CD8-positive, alpha-beta memory T cell (primary cell): ENCODE results near the gene CARD11. TPM values are rescaled to one million over a fixed set of nuclear protein-coding genes. Genes with fewer than 3 reads are reported as not detected.

Source experiments
- CTCF ChIA-PET: fragments of 350-600 bp; sonication (Branson Sonifier 250); formaldehyde crosslinking; loops from one replicate; lab custom pipeline; 2021; ENCODE audit warnings: antibody characterized with exemption; lab: Charles Lee
- POLR2A ChIA-PET: fragments of 350-600 bp; sonication (Branson Sonifier 250); formaldehyde crosslinking; loops from one replicate; lab custom pipeline; 2021; ENCODE audit warnings: antibody characterized with exemption; lab: Charles Lee
- DNase-seq, 5 donors: peaks; one replicate each; pipeline versions ENCODE4 v3.0.0 to v3.0.0-alpha.2; 2020 to 2022; ENCODE audit warnings: mixed read lengths in 1 of 5
- H3K27ac ChIP-seq: one replicate; pipeline ENCODE4 v1.7.0; 2013; ENCODE audit warnings: low read depth, mild to moderate bottlenecking, low read length, moderate library complexity
- H3K27me3 ChIP-seq: 2 replicates; pipeline ENCODE4 v1.7.0; 2013; ENCODE audit warnings: low read length, mild to moderate bottlenecking; ENCODE audit not compliant: insufficient read depth, poor library complexity, severe bottlenecking
- H3K36me3 ChIP-seq: 2 replicates; pipeline ENCODE4 v1.7.0; 2013; ENCODE audit warnings: mild to moderate bottlenecking, low read length, moderate library complexity; ENCODE audit not compliant: insufficient read depth
- H3K4me1 ChIP-seq: 2 replicates; pipeline ENCODE4 v1.7.0; 2013; ENCODE audit warnings: mild to moderate bottlenecking, low read length, moderate library complexity; ENCODE audit not compliant: insufficient read depth
- H3K4me3 ChIP-seq: 2 replicates; pipeline ENCODE4 v1.7.0; 2013; ENCODE audit warnings: mild to moderate bottlenecking, low read length
- H3K9me3 ChIP-seq: 2 replicates; pipeline ENCODE4 v1.7.0; 2013; ENCODE audit warnings: mild to moderate bottlenecking, low read length
- H3K27ac Mint-ChIP-seq, 8 donors: one replicate each; pipeline ENCODE4 v1.8.0; 2020 to 2021; ENCODE audit warnings: mixed read lengths in 8 of 8, mild to moderate bottlenecking in 6 of 8, inconsistent platforms in 3 of 8, moderate library complexity in 3 of 8
- H3K27me3 Mint-ChIP-seq, 2 donors: one replicate each; pipeline ENCODE4 v1.8.0; 2020 to 2021; ENCODE audit warnings: mixed read lengths in 2 of 2, mild to moderate bottlenecking in 1 of 2, moderate library complexity in 1 of 2
- H3K36me3 Mint-ChIP-seq, 3 donors: one replicate each; pipeline ENCODE4 v1.8.0; 2020 to 2021; ENCODE audit warnings: mixed read lengths in 3 of 3, inconsistent platforms in 1 of 3, mild to moderate bottlenecking in 1 of 3
- H3K4me1 Mint-ChIP-seq, 3 donors: one replicate each; pipeline ENCODE4 v1.8.0; 2020 to 2021; ENCODE audit warnings: mixed read lengths in 3 of 3, inconsistent platforms in 1 of 3, mild to moderate bottlenecking in 1 of 3
- H3K4me3 Mint-ChIP-seq, 7 donors: one replicate each; pipeline ENCODE4 v1.8.0; 2020 to 2021; ENCODE audit warnings: mixed read lengths in 7 of 7, mild to moderate bottlenecking in 6 of 7, moderate library complexity in 4 of 7, inconsistent platforms in 2 of 7
- H3K9me3 Mint-ChIP-seq, 5 donors: one replicate each; pipeline ENCODE4 v1.8.0; 2020 to 2022; ENCODE audit warnings: mixed read lengths in 5 of 5, mild to moderate bottlenecking in 3 of 5, moderate library complexity in 2 of 5, inconsistent platforms in 1 of 5
- polyA plus RNA-seq: library from polyadenylated mRNA; unstranded; fragments of 300-500 nt; fragmentation: Illumina TruSeq; gene quantifications from one replicate; pipeline ENCODE4 v1.2.3, GENCODE V29; 2021
- total RNA-seq, 2 experiments: library from RNA; stranded (reverse); gene quantifications; one replicate each; pipeline ENCODE4 v1.2.3, GENCODE V29; 2021

CARD11 gene
- total and polyA plus RNA-seq, 3 experiments from 2014 or later = 40.9 to 72.1 (median 68.4) TPM

- Mint-ChIP-seq H3K4me1 (peaks cover 34 to 41% (median 39%) of the 10 kb centered on the region in 3 donors), H3K4me3 (no peak overlapping the region), H3K27me3 (peaks cover 0 to 2% of the 10 kb centered on the region in 2 donors), H3K9me3 (no peaks in the 10 kb centered on the region), H3K27ac (no peak overlapping the region), H3K36me3 (no peaks in the 10 kb centered on the region)
- ChIA-PET POLR2A (no interaction called here), CTCF (interaction anchor here (1.4 to 2.6 kb wide), 3 partner anchors 157 to 1026 kb away, joined by 3 to 17 read pairs (median 7); no protein-coding TSS in a partner anchor)
- Histone ChIP-seq H3K27ac (no peak overlapping the region), H3K27me3 (no peaks in the 10 kb centered on the region), H3K36me3 (no peaks in the 10 kb centered on the region), H3K9me3 (no peaks in the 10 kb centered on the region), H3K4me3 (no peak overlapping the region), H3K4me1 (peaks cover 41% of the 10 kb centered on the region)
- DNase-seq = no peak
Observed at GRCh38 chr7:2866601-2867000, 177.1 kb downstream of the CARD11 start.

GRCh38 chr7:2864999-2865670 lies 178.5 kb downstream of the CARD11 start:
- peak; percentile 61 to 80 (median 67) for DNase-seq
- H3K27ac ChIP-seq = no peak overlapping the region
- peak overlapping the region in 7 of 8 donors; percentile 31 to 94 (median 76) for H3K27ac Mint-ChIP-seq
- no peaks in the 10 kb centered on the region for H3K27me3 ChIP-seq
- POLR2A ChIA-PET = no interaction called here
- H3K9me3 Mint-ChIP-seq = no peaks in the 10 kb centered on the region
- no peaks in the 10 kb centered on the region for H3K36me3 Mint-ChIP-seq
- H3K4me3 Mint-ChIP-seq = peak overlapping the region; percentile 3 to 82 (median 60)
- no peak overlapping the region for H3K4me3 ChIP-seq
- peaks cover 27% of the 10 kb centered on the region for H3K4me1 ChIP-seq
- H3K27me3 Mint-ChIP-seq = peaks cover 0 to 2% of the 10 kb centered on the region in 2 donors
- CTCF ChIA-PET = interaction anchor here (0.8 to 2.9 kb wide), 33 partner anchors 9 to 1034 kb away, joined by 3 to 20 read pairs (median 4); no protein-coding TSS in a partner anchor
- peaks cover 26 to 33% (median 32%) of the 10 kb centered on the region in 3 donors for H3K4me1 Mint-ChIP-seq
- H3K9me3 ChIP-seq = no peaks in the 10 kb centered on the region
- H3K36me3 ChIP-seq = no peaks in the 10 kb centered on the region

- ChIA-PET POLR2A (interaction anchor here (1.1 kb wide), 1 partner anchor 12 kb away, joined by 3 read pairs; no protein-coding TSS in a partner anchor), CTCF (interaction anchor here (0.6 to 2.9 kb wide), 27 partner anchors 11 to 1034 kb away, joined by 3 to 20 read pairs (median 5); no protein-coding TSS in a partner anchor)
- H3K4me3 ChIP-seq = peak overlapping the region; percentile 32
- no peaks in the 10 kb centered on the region for H3K27me3 ChIP-seq
- no peaks in the 10 kb centered on the region for H3K36me3 ChIP-seq
- Mint-ChIP-seq H3K27me3 (peaks cover 0 to 2% of the 10 kb centered on the region in 2 donors), H3K4me1 (peaks cover 26 to 32% (median 31%) of the 10 kb centered on the region in 3 donors), H3K4me3 (peak overlapping the region in 6 of 7 donors; percentile 47 to 89 (median 71)), H3K27ac (peak overlapping the region; percentile 64 to 97 (median 90)), H3K36me3 (no peaks in the 10 kb centered on the region), H3K9me3 (no peaks in the 10 kb centered on the region)
- peak in 1 of 5 donors; percentile 10 for DNase-seq
- H3K27ac ChIP-seq = no peak overlapping the region
- H3K4me1 ChIP-seq = peaks cover 23% of the 10 kb centered on the region
- H3K9me3 ChIP-seq = no peaks in the 10 kb centered on the region
Observed at GRCh38 chr7:2864204-2864985, 179.3 kb downstream of the CARD11 start.

DNA sequence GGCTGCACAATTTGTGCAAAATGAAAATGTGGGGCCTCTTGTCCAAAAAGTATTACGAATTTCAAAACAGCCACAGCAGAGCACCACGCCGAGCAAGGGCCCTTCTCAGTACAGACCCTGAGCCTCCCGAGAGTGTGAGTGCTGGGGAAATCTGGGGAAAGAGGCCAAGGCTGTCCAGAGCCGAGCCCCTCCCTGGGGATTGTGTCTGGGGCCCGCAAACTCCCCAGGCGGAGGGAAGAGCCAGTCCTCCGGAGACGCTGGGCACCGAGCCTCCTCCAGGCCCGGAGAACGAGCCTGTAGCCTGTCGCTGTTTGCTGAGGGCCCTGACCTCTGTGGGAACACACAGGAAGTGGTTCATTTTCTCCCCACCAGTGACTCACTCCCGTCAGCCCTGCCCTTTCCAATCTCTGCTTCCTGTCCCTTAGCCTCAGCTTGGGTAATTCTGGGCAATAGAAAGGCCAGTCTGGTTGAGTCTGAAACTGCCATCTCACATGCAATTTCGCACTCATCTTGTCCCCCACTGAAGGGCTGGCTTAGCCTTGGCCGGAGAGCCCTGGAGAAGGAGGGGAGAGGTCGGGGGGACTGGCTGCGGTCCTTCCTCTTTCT lies 180.1 kb downstream of the CARD11 start:
- Histone ChIP-seq H3K27me3 (no peaks in the 10 kb centered on the region), H3K9me3 (no peaks in the 10 kb centered on the region), H3K4me1 (peaks cover 23% of the 10 kb centered on the region), H3K36me3 (no peaks in the 10 kb centered on the region), H3K27ac (peak overlapping the region; percentile 43), H3K4me3 (peak overlapping the region; percentile 32)
- Mint-ChIP-seq H3K27ac (peak overlapping the region; percentile 59 to 97 (median 89)), H3K4me1 (peaks cover 26 to 28% (median 27%) of the 10 kb centered on the region in 3 donors), H3K27me3 (peaks cover 0 to 2% of the 10 kb centered on the region in 2 donors), H3K9me3 (no peaks in the 10 kb centered on the region), H3K4me3 (peak overlapping the region; percentile 37 to 89 (median 67)), H3K36me3 (no peaks in the 10 kb centered on the region)
- ChIA-PET CTCF (interaction anchor here (0.6 to 2.9 kb wide), 8 partner anchors 10 to 809 kb away, joined by 3 to 20 read pairs (median 4); no protein-coding TSS in a partner anchor), POLR2A (interaction anchor here (1.1 kb wide), 1 partner anchor 11 kb away, joined by 3 read pairs; no protein-coding TSS in a partner anchor)
- DNase-seq = peak; percentile 24 to 82 (median 61)

DNA sequence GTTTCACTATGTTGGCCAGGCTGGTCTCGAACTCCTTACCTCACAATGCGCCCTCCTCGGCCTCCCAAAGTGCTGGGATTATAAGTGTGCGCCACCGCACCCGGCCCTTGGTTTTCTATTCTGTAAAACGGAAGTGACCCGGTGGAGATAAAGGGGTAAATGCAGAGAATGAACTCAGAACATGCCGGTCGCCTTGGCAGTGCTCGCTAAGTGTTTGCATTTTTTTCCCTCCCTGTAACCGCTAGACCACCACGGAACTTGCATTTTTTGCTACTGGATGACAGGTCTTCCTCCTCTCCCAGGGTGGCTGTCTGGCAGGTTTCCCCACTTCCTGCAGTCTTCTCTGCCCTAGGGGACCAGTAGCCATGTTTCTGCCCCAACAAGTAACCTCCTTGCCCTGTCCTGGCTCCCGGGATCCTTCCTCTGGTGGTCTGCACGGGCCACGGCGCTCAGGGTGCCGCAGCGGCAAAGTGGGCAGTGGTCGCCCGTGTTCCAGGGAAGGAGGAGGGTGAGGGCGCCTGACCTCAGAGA lies 180.8 kb downstream of the CARD11 start:
- peak; percentile 21 to 58 (median 32) for DNase-seq
- CTCF ChIA-PET = interaction anchor here (1.3 kb wide), 1 partner anchor 11 kb away, joined by 3 read pairs; no protein-coding TSS in a partner anchor
- no peaks in the 10 kb centered on the region for H3K36me3 Mint-ChIP-seq
- Histone ChIP-seq H3K27me3 (no peaks in the 10 kb centered on the region), H3K36me3 (no peaks in the 10 kb centered on the region), H3K4me3 (peak overlapping the region; percentile 32), H3K27ac (peak overlapping the region; percentile 43), H3K4me1 (peaks cover 23% of the 10 kb centered on the region), H3K9me3 (no peaks in the 10 kb centered on the region)
- peak overlapping the region in 6 of 7 donors; percentile 37 to 89 (median 71) for H3K4me3 Mint-ChIP-seq
- no peaks in the 10 kb centered on the region for H3K9me3 Mint-ChIP-seq
- H3K27ac Mint-ChIP-seq = peak overlapping the region; percentile 64 to 97 (median 89)
- peaks cover 26 to 28% (median 27%) of the 10 kb centered on the region in 3 donors for H3K4me1 Mint-ChIP-seq
- peaks cover 0 to 2% of the 10 kb centered on the region in 2 donors for H3K27me3 Mint-ChIP-seq
- POLR2A ChIA-PET = no interaction called here

DNA sequence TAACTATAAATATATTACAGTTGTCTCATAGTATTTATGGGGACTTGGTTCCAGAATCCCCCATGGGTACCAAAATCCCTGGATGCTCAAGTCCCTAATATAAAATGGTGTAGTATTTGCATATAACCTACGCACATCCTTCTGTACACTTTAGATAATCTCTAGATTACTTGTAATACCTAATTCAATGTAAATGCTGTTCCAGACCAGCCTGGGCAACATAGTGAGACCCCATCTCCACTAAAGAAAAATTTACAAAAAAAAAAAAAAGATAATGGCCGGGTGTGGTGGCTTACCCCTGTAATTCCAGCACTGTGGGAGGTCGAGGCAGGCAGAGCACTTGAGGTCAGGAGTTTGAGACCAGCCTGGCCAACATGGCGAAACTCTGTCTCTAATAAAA lies 182.2 kb downstream of the CARD11 start:
- Histone ChIP-seq H3K9me3 (no peaks in the 10 kb centered on the region), H3K27me3 (no peaks in the 10 kb centered on the region), H3K36me3 (no peaks in the 10 kb centered on the region), H3K4me1 (peaks cover 23% of the 10 kb centered on the region), H3K4me3 (no peak overlapping the region), H3K27ac (no peak overlapping the region)
- DNase-seq = no peak
- Mint-ChIP-seq H3K9me3 (no peaks in the 10 kb centered on the region), H3K27ac (no peak overlapping the region), H3K36me3 (no peaks in the 10 kb centered on the region), H3K4me3 (no peak overlapping the region), H3K27me3 (peaks cover 0 to 2% of the 10 kb centered on the region in 2 donors), H3K4me1 (peaks cover 26 to 28% (median 27%) of the 10 kb centered on the region in 3 donors)
- POLR2A ChIA-PET = interaction anchor here (0.6 kb wide), 1 partner anchor 182 kb away, joined by 3 read pairs; the partner anchor contains the start of gene CARD11
- CTCF ChIA-PET = interaction anchor here (1.0 to 1.3 kb wide), 2 partner anchors 10 to 12 kb away, joined by 3 read pairs; no protein-coding TSS in a partner anchor

- no peaks in the 10 kb centered on the region for H3K9me3 ChIP-seq
- DNase-seq = no peak
- H3K4me3 Mint-ChIP-seq = no peak overlapping the region
- H3K27ac Mint-ChIP-seq = no peak overlapping the region
- H3K27me3 Mint-ChIP-seq = peaks cover 0 to 2% of the 10 kb centered on the region in 2 donors
- no peaks in the 10 kb centered on the region for H3K36me3 ChIP-seq
- no peak overlapping the region for H3K27ac ChIP-seq
- H3K36me3 Mint-ChIP-seq = no peaks in the 10 kb centered on the region
- H3K4me3 ChIP-seq = no peak overlapping the region
- peaks cover 26 to 28% (median 27%) of the 10 kb centered on the region in 3 donors for H3K4me1 Mint-ChIP-seq
- ChIA-PET CTCF (no interaction called here), POLR2A (no interaction called here)
- H3K27me3 ChIP-seq = no peaks in the 10 kb centered on the region
- H3K9me3 Mint-ChIP-seq = no peaks in the 10 kb centered on the region
- peaks cover 23% of the 10 kb centered on the region for H3K4me1 ChIP-seq
Observed at GRCh38 chr7:2860627-2861133, 183.0 kb downstream of the CARD11 start.
